ENCODE results near the gene UGT1A8. TPM values are rescaled to one million over a fixed set of nuclear protein-coding genes. Genes with fewer than 3 reads are reported as not detected.

UGT1A8 gene
- total and polyA plus RNA-seq, 2 donors (not counting 1 experiment from before 2014, with no cell fraction given): not detected

DNA sequence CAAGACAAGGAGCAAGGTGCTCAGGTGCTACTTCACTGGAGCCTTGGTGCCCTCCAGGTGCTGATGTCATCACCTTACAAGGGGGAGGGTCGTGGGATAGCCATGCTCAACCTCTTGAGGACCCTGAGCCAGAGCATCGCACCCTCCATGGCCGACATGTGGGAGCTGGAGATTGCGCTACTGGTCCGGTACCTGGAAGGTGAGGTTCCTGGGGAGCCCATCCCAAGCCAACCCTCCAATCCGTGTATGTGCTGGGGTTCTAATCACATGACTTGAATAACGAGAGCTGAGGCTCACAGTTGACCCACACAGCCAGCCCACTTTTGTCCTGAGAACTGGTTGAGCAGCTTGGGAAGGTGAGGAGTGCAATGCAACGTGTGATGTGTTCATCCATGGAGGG is 186.6 kb downstream of the UGT1A8 start:
- H3K4me2 ChIP-seq (replicated peaks; ENCODE audit: low read depth, low read length, poor library complexity, severe bottlenecking): no peak overlapping the region
- ChIA-PET POLR2A (no interaction called here), CTCF (no interaction called here)
- H2AFZ ChIP-seq (ENCODE audit: insufficient read depth, low read depth, low read length, poor library complexity, severe bottlenecking): no peak overlapping the region
- ATAC-seq (ENCODE audit: low read depth): no peak
- no peaks in the 10 kb centered on the region for H3K4me1 ChIP-seq (ENCODE audit: control insufficient read depth in 2 of 2, insufficient read depth in 2 of 2, low read length in 2 of 2)
- no peak for DNase-seq
- H4K20me1 ChIP-seq (ENCODE audit: control insufficient read depth, insufficient read depth, low read length, poor library complexity, severe bottlenecking): no peaks in the 10 kb centered on the region
- Mint-ChIP-seq H3K4me3 (no peak overlapping the region), H3K27me3 (peaks cover 17% of the 10 kb centered on the region), H3K4me1 (no peaks in the 10 kb centered on the region), H3K27ac (no peak overlapping the region), H3K9me3 (ENCODE audit: insufficient read depth) (no peaks in the 10 kb centered on the region)
- no peaks in the 10 kb centered on the region for H3K9me3 ChIP-seq (ENCODE audit: control extremely low read depth in 1 of 3, control insufficient read depth in 2 of 3, insufficient read depth in 1 of 3, low read length in 2 of 3)
- intact Hi-C loops (cut with micrococcal nuclease): no loop called here
- H3K27me3 ChIP-seq (replicated peaks in 1 of 4; ENCODE audit: control extremely low read depth in 1 of 4, control insufficient read depth in 3 of 4, insufficient read depth in 4 of 4, low read length in 3 of 4): peaks cover 0 to 11% (median 0%) of the 10 kb centered on the region in 4 experiments
- WGBS (ENCODE audit: insufficient coverage): 77% methylated on average over 7 of the region's 8 CpGs
- no peaks in the 10 kb centered on the region for H3K79me2 ChIP-seq (ENCODE audit: control insufficient read depth, insufficient read depth, low read length)
- no peak overlapping the region for H3K9ac ChIP-seq (ENCODE audit: low read length)
- no peaks in the 10 kb centered on the region for H3K36me3 ChIP-seq (replicated peaks in 1 of 2; ENCODE audit: control extremely low read depth in 1 of 2, control insufficient read depth in 1 of 2, extremely low read depth in 1 of 2, insufficient read depth in 2 of 2, low read length in 1 of 2)
- H3K4me3 ChIP-seq (ENCODE audit: control extremely low read depth in 1 of 5, extremely low read depth in 1 of 5, insufficient read depth in 1 of 5, low read depth in 2 of 5, low read length in 4 of 5): no peak overlapping the region
- H3K27ac ChIP-seq (ENCODE audit: low read length in 2 of 2): no peak overlapping the region
- no peak for TF ChIP-seq EZH2 (IDR thresholded peaks at IDR 0.05; ENCODE audit: borderline replicate concordance, insufficient read depth, low read depth, low read length, poor library complexity, severe bottlenecking)
- TF ChIP-seq, protein P1, sequence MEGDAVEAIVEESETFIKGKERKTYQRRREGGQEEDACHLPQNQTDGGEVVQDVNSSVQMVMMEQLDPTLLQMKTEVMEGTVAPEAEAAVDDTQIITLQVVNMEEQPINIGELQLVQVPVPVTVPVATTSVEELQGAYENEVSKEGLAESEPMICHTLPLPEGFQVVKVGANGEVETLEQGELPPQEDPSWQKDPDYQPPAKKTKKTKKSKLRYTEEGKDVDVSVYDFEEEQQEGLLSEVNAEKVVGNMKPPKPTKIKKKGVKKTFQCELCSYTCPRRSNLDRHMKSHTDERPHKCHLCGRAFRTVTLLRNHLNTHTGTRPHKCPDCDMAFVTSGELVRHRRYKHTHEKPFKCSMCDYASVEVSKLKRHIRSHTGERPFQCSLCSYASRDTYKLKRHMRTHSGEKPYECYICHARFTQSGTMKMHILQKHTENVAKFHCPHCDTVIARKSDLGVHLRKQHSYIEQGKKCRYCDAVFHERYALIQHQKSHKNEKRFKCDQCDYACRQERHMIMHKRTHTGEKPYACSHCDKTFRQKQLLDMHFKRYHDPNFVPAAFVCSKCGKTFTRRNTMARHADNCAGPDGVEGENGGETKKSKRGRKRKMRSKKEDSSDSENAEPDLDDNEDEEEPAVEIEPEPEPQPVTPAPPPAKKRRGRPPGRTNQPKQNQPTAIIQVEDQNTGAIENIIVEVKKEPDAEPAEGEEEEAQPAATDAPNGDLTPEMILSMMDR (IDR thresholded peaks at IDR 0.05): no peak

- H3K27me3 Mint-ChIP-seq: peaks cover 32% of the 10 kb centered on the region
- H3K27ac ChIP-seq (ENCODE audit: low read length in 2 of 2): no peak overlapping the region
- no peaks in the 10 kb centered on the region for H3K4me1 ChIP-seq (ENCODE audit: control insufficient read depth in 2 of 2, insufficient read depth in 2 of 2, low read length in 2 of 2)
- H2AFZ ChIP-seq (ENCODE audit: insufficient read depth, low read depth, low read length, poor library complexity, severe bottlenecking): no peak overlapping the region
- H3K9me3 ChIP-seq (ENCODE audit: control extremely low read depth in 1 of 3, control insufficient read depth in 2 of 3, insufficient read depth in 1 of 3, low read length in 2 of 3): no peaks in the 10 kb centered on the region
- H3K9ac ChIP-seq (ENCODE audit: low read length): no peak overlapping the region
- WGBS (ENCODE audit: insufficient coverage): 90% methylated on average over 9 of the region's 12 CpGs
- no peak overlapping the region for H3K4me2 ChIP-seq (replicated peaks; ENCODE audit: low read depth, low read length, poor library complexity, severe bottlenecking)
- H4K20me1 ChIP-seq (ENCODE audit: control insufficient read depth, insufficient read depth, low read length, poor library complexity, severe bottlenecking): no peaks in the 10 kb centered on the region
- no peak overlapping the region for H3K4me3 Mint-ChIP-seq
- no peaks in the 10 kb centered on the region for H3K9me3 Mint-ChIP-seq (ENCODE audit: insufficient read depth)
- no peak overlapping the region for H3K27ac Mint-ChIP-seq
- no peaks in the 10 kb centered on the region for H3K79me2 ChIP-seq (ENCODE audit: control insufficient read depth, insufficient read depth, low read length)
- TF ChIP-seq, protein P1 (IDR thresholded peaks at IDR 0.05): no peak
- ATAC-seq (ENCODE audit: low read depth): no peak
- H3K27me3 ChIP-seq (replicated peaks in 1 of 4; ENCODE audit: control extremely low read depth in 1 of 4, control insufficient read depth in 3 of 4, insufficient read depth in 4 of 4, low read length in 3 of 4): peaks cover 0 to 14% (median 0%) of the 10 kb centered on the region in 4 experiments
- DNase-seq: no peak
- no peaks in the 10 kb centered on the region for H3K4me1 Mint-ChIP-seq
- intact Hi-C loops (cut with micrococcal nuclease): no loop called here
- POLR2A ChIA-PET: no interaction called here
- no peaks in the 10 kb centered on the region for H3K36me3 ChIP-seq (replicated peaks in 1 of 2; ENCODE audit: control extremely low read depth in 1 of 2, control insufficient read depth in 1 of 2, extremely low read depth in 1 of 2, insufficient read depth in 2 of 2, low read length in 1 of 2)
- H3K4me3 ChIP-seq (ENCODE audit: control extremely low read depth in 1 of 5, extremely low read depth in 1 of 5, insufficient read depth in 1 of 5, low read depth in 2 of 5, low read length in 4 of 5): no peak overlapping the region
- CTCF ChIA-PET: no interaction called here
Measured at GRCh38 chr2:233807215-233807865, 189.9 kb downstream of the UGT1A8 start.

All from B cell (primary cell).